SU-DHL-6 (cell line): ENCODE measurements around the gene LSP1.

ENCODE experiments used
- H2AFZ ChIP-seq: fragments of 200-600 bp; sonication (generic); 2 replicates; pipeline ENCODE4 v1.6.1; 2014; ENCODE audit warnings: low read depth, mild to moderate bottlenecking, moderate library complexity, mixed read lengths, antibody characterized with exemption, low read length; ENCODE audit not compliant: severe bottlenecking
- H3F3A ChIP-seq: fragments of 200-600 bp; shearing (Covaris generic); 2 replicates; pipeline ENCODE4 v1.6.0; 2016; ENCODE audit warnings: antibody characterized with exemption, mild to moderate bottlenecking; ENCODE audit not compliant: insufficient read depth
- H3K27ac ChIP-seq: fragments of 200-600 bp; sonication (generic); 2 replicates; pipeline ENCODE4 v1.5.1; 2016; ENCODE audit warnings: low read depth, mild to moderate bottlenecking, low read length, moderate library complexity, mixed read lengths
- H3K27me3 ChIP-seq: fragments of 200-600 bp; sonication (generic), shearing (Covaris generic); 2 replicates; pipeline ENCODE4 v1.6.0; 2014; ENCODE audit warnings: mild to moderate bottlenecking, low read length
- H3K36me3 ChIP-seq: fragments of 200-600 bp; sonication (generic); 2 replicates; pipeline ENCODE4 v1.6.1; 2014; ENCODE audit warnings: mild to moderate bottlenecking, low read length, mixed read lengths
- H3K4me2 ChIP-seq: fragments of 300-600, 200-600 bp; shearing (Covaris generic), sonication (generic); 2 replicates; pipeline ENCODE4 v1.6.0; 2014; ENCODE audit warnings: low read length, low read depth, mild to moderate bottlenecking; ENCODE audit not compliant: poor library complexity, severe bottlenecking
- H3K4me3 ChIP-seq: fragments of 200-600 bp; sonication (generic); 2 replicates; pipeline ENCODE4 v1.5.1; 2014; ENCODE audit warnings: antibody characterized with exemption, low read length, mild to moderate bottlenecking, mixed read lengths; ENCODE audit not compliant: insufficient read depth, poor library complexity, severe bottlenecking
- H3K79me2 ChIP-seq: fragments of 200-600 bp; sonication (generic); 2 replicates; pipeline ENCODE4 v1.6.1; 2014; ENCODE audit warnings: mild to moderate bottlenecking, low read length, moderate library complexity; ENCODE audit not compliant: insufficient read depth
- H3K9ac ChIP-seq: fragments of 200-600 bp; sonication (generic); 2 replicates; pipeline ENCODE4 v1.7.0; 2014; ENCODE audit warnings: mild to moderate bottlenecking, low read length
- H3K9me2 ChIP-seq: fragments of 200-600 bp; sonication (generic); replicated peaks from 2 replicates; pipeline ENCODE4 v1.6.1; 2014; ENCODE audit warnings: low read length; ENCODE audit not compliant: insufficient read depth
- H3K9me3 ChIP-seq: fragments of 200-600 bp; sonication (generic); 2 replicates; pipeline ENCODE4 v1.6.1; 2014; ENCODE audit warnings: low read length, mixed read lengths; ENCODE audit not compliant: insufficient read depth
- H4K20me1 ChIP-seq: fragments of 200-600 bp; sonication (generic); 2 replicates; pipeline ENCODE4 v1.6.1; 2014; ENCODE audit warnings: low read depth, mild to moderate bottlenecking, antibody characterized with exemption, low read length, moderate library complexity, mixed read lengths
- CTCF ChIP-seq: fragments of 200-600 bp; sonication (generic); IDR thresholded peaks from one replicate; pipeline ENCODE4 v1.5.1; 2017; ENCODE audit warnings: antibody characterized with exemption, mild to moderate bottlenecking, low read length, moderate library complexity; ENCODE audit not compliant: insufficient read depth, poor library complexity, severe bottlenecking
- EZH2phosphoT487 ChIP-seq: fragments of 200-600 bp; sonication (generic), shearing (Covaris generic); conservative IDR thresholded peaks from 2 replicates; pipeline ENCODE4 v1.6.1; 2018; ENCODE audit warnings: mild to moderate bottlenecking, antibody characterized with exemption, low read length, moderate library complexity, mixed read lengths

The LSP1 gene

DNA sequence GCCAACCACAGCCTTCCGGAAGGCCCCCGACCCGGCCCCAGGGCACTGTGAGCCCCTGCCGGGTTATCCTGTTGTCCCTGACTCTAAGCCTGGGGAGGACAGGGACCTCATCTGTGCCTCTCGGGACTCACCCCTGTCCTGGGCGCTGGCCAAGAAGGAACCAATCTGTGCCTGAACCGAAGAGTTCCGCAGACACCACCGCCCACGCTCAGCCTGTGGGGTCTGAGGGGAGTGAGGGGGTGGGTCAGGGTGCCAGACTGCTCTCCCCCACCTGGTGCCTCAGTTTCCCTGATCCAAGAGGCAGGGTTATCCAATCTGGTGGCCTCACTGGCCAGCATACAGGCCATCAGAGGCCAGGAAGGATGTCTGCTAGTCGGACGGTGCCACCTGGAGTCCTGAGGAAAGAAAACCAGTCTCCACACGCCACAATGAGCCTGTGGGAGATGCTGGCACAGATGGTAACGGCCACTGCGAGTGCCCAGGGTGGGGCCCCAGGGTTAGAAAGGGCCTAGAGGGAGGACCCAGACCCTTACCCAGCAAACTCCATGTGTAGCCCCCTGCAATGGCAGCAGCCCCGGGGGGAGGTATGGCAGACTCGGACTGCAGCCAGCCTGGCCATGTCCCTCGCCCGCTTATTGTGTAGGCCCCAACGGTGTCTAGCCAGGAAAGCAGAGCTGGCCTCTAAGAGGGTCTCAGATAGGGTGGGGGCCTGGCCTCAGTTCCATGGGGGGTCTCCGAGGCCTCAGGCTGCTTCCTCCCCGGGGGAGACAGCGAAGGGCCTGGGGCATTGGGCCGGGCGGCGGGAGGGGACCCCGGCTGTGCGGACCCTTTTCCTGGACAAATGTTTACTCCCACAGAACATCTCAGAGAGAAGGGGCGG, 65.8 kb downstream of the LSP1 start:
- no peaks in the 10 kb centered on the region for H4K20me1 ChIP-seq
- no peaks in the 10 kb centered on the region for H3F3A ChIP-seq
- no peaks in the 10 kb centered on the region for H3K27me3 ChIP-seq
- no peak for TF ChIP-seq EZH2phosphoT487
- TF ChIP-seq CTCF: no peak
- H3K4me3 ChIP-seq: no peak overlapping the region
- H3K27ac ChIP-seq: no peak overlapping the region
- no peaks in the 10 kb centered on the region for H3K9me2 ChIP-seq
- H3K9me3 ChIP-seq: no peaks in the 10 kb centered on the region
- no peaks in the 10 kb centered on the region for H3K79me2 ChIP-seq
- H3K4me2 ChIP-seq: no peak overlapping the region
- H2AFZ ChIP-seq: no peak overlapping the region
- no peaks in the 10 kb centered on the region for H3K36me3 ChIP-seq
- no peak overlapping the region for H3K9ac ChIP-seq

DNA sequence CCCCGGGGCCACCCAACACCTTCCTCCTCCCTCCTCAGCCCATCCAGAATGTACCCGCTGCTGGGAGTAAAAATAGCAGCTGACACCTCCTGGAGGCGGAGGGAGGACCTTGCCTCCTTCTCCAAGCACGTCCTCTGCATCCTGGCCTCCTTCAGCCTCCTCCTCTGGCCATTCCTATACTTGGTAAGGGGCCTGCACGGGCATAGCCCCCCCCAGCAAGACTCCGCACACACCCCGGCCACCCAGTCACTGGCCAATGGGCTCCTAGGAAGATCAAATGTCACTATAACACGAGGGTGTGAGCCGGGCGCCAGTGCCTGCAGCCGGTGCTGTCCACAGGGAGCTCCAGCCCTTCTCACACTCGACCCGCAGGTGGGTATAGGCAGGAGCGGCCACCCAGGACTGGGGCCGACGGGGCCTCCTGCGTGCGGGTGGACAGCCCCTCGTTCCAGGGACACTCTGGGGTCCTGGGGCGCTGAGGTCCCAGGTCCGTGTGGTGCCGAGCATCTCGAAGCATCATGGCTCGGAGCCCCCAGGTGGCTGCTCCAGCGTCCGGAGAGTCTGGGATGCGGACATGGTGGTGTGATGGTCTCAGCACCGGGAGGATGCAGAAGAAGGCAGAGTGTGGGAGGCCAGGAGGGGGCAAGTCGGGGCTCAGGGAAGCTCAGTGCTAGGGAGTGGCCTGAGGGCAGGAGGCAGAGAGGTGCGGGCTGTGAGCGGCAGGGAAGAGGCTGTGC, 66.7 kb downstream of the LSP1 start, which contains the start of gene TNNT3:
TSS of gene TNNT3 (plus strand) at position 313 of the 737 bp plus-strand sequence. CDS start 3,172 bp downstream, outside the sequence.
- no peak within 1 kb of the TSS for H3K4me2 ChIP-seq
- H3K9ac ChIP-seq: no peak within 1 kb of the TSS

DNA sequence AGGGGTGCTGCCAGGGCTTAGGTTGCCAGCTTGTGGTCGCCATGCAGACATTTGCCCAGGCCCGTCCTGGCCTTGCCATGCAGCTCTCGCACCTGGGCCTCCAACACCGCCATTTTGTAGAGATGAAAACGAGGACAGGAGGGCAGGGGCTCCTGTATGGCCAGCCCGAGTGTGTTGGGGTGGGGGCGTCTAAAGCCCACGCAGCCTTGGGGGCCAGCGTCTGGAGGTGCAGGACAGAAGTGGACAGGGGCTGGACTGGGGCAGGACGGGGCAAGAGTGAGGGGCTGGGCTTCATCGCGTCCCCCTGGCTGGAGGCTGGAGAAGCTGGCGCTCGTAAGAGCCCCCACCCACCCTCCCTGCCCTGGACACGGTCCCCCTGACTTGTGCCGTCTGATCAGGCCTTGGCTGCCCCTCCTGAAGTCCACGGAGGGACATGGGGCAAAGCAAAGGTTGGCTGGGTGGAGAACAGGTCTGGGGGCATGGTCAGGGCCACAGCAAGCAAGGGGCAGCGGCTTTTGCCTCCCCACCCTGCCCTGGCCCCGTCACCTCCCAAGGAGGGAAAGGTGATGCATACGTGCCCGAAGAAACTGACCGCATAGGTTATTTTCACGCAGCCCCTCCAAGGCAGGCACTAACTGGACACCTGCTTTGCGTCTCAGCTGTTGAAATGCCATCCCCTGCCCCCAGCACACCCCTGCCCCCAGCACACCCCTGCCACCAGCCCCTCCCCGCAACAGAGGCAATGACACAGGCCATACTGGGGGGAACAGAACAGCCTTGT, 67.4 kb downstream of the LSP1 start:
- H3F3A ChIP-seq: no peaks in the 10 kb centered on the region
- H3K36me3 ChIP-seq: no peaks in the 10 kb centered on the region
- H3K79me2 ChIP-seq: no peaks in the 10 kb centered on the region
- H4K20me1 ChIP-seq: no peaks in the 10 kb centered on the region
- H3K4me3 ChIP-seq: no peak overlapping the region
- H3K4me2 ChIP-seq: no peak overlapping the region
- no peaks in the 10 kb centered on the region for H3K9me2 ChIP-seq
- H3K9me3 ChIP-seq: no peaks in the 10 kb centered on the region
- H3K27ac ChIP-seq: no peak overlapping the region
- TF ChIP-seq EZH2phosphoT487: no peak
- TF ChIP-seq CTCF: no peak
- H3K9ac ChIP-seq: no peak overlapping the region
- H3K27me3 ChIP-seq: no peaks in the 10 kb centered on the region
- no peak overlapping the region for H2AFZ ChIP-seq

More for the DNA sequence above, 66.7 kb downstream of the LSP1 start, which contains the start of gene TNNT3:
- Histone ChIP-seq H3K27me3 (no peaks in the 10 kb centered on the region), H4K20me1 (no peaks in the 10 kb centered on the region), H2AFZ (no peak within 1 kb of the TSS), H3F3A (no peaks in the 10 kb centered on the region), H3K79me2 (no peaks in the 10 kb centered on the region), H3K36me3 (no peaks in the 10 kb centered on the region), H3K9me3 (no peaks in the 10 kb centered on the region), H3K4me3 (no peak within 1 kb of the TSS), H3K9me2 (no peaks in the 10 kb centered on the region), H3K27ac (no peak within 1 kb of the TSS)
- TF ChIP-seq CTCF: no peak
- no peak for TF ChIP-seq EZH2phosphoT487
